Fibroblast of mammary gland (primary cell): ENCODE data around the gene ZNF254.
"Not testable (repeated sequence)": the region's sequence is repeated elsewhere in the genome, so short reads cannot be mapped to it uniquely, and the experiment has no call there.

Experiments
- DNase-seq: peaks from one replicate; pipeline ENCODE4 v3.0.0-alpha.2; 2010; ENCODE audit warnings: low read depth
- H3K4me3 ChIP-seq: 2 replicates; pipeline ENCODE4 v1.5.1; 2011; ENCODE audit warnings: low read depth, mild to moderate bottlenecking, low read length, moderate library complexity; ENCODE audit not compliant: control insufficient read depth
- CTCF ChIP-seq: conservative IDR thresholded peaks from 2 replicates; pipeline ENCODE4 v1.5.1; 2011; ENCODE audit warnings: low read depth, low read length, inconsistent platforms; ENCODE audit not compliant: control insufficient read depth, insufficient read depth

Gene ZNF254

DNA sequence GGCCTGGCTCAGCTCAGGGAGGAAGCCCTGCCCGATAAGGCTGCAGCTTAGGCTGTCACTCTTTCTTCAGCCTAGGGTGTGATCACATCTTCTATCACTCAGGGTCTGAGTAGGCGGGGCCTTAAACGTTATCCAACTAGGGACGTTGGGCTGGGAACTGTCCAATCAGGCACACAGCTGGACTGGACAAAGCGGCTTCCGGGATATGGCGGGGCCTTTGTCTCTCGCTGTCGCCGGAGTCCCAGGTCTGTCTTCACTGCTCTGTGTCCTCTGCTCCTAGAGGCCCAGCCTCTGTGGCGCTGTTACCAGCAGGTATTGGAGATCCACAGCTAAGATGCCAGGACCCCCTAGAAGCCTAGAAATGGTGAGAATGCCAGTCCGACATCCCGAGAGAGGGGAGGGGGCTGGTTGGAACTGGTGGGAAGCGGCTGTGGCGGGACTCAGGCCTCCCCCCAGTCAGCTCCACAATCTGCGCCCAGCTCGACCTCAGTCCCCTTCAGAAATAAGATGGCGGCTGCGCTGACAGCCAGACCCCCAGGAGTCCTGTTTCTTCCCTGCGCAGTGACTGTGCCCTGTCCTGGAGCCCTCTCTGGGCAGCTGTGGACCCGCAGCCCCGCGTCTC, at the start of gene ZNF254:
Gene ZNF254 (plus strand): TSS at position 214 of the 622 bp plus-strand sequence. CDS start 121 bp downstream, at position 335.
- H3K4me3 ChIP-seq = peak within 1 kb of the TSS; percentile 91
- no peak for TF ChIP-seq CTCF
- DNase-seq = peak; percentile 95

GRCh38 chr19:24040621-24041020, 46.4 kb upstream of the ZNF254 start:
- DNase-seq = no peak
- no peak for TF ChIP-seq CTCF
- no peak overlapping the region for H3K4me3 ChIP-seq

- not testable (repeated sequence) for H3K4me3 ChIP-seq, DNase-seq
These were observed 45.7 kb upstream of the ZNF254 start for GRCh38 chr19:24041326-24041725.

GRCh38 chr19:24046550-24046949, 40.4 kb upstream of the ZNF254 start:
- DNase-seq = no peak
- no peak for TF ChIP-seq CTCF
- H3K4me3 ChIP-seq = no peak overlapping the region

DNA sequence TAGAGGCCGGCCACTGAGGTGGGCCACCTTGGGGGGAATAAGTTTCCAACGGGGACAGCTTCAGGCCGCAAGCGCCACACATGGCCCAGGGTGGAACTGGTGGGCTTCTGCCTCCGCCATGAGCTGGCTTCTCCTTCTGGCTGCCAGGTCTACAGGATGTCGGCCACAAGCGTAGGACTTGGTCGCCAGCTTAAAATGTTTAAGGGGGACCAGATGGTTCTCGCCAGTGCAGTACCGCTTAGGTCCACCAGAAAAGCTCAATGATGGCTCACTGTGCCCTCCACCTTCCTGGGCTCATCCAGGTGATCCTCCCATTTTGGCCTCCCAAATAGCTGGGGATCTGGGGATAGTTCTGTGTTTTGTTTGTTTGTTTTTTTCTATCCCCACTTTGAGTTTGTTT, 38.7 kb upstream of the ZNF254 start:
- no peak for DNase-seq

DNA sequence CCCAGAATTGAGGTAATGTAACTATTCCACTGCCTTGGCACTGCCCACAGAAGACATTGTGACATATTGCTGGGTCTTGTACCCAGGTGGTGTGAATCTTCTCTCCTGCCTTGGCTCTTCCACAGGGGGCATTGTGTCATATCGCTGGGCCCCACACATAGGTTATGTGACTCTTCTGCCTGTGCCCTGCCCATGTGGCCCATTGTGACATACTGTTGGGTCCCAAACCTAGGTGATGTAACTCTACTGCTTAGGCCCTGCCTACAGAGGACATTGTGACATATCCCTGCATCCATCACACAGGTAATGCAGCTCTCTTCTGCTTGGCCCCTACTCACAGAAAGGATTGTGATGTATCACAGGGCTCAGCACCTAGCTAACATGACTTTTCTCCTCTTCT, 37.5 kb upstream of the ZNF254 start:
- H3K4me3 ChIP-seq = no peak overlapping the region
- no peak for TF ChIP-seq CTCF
- no peak for DNase-seq

More for the DNA sequence above, 38.7 kb upstream of the ZNF254 start:
- H3K4me3 ChIP-seq = no peak overlapping the region
- TF ChIP-seq CTCF = no peak

DNA sequence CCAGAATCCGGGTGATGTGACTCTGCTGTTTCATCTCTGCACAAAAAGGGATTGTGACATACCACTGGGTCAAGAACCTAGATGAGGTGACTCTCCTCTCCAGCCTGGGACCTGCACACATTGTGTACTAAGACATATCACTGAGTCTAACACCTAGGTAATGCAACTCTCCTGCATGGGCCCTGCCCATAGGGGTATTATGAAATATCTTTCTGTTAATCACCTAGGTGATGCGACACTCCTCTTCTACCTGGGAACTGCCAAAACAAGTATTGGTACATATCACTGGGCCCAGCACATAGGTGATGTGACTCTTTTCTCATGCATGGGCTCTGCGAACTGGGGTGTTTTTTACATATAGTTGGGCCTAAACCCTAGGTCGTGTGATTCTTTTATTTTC, 35.5 kb upstream of the ZNF254 start:
- no peak overlapping the region for H3K4me3 ChIP-seq
- no peak for DNase-seq
- TF ChIP-seq CTCF = no peak
